Breast epithelium (tissue), 3 donors: ENCODE results near the gene FRMD3.

ENCODE experiments used
- POLR2A ChIP-seq: fragments of 450-650 bp; IDR thresholded peaks from one replicate; pipeline ENCODE4 v1.6.1; 2016; ENCODE audit warnings: antibody characterized with exemption, mild to moderate bottlenecking, moderate library complexity
- POLR2AphosphoS5 ChIP-seq, 3 donors: sonication (generic); formaldehyde crosslinking; IDR thresholded peaks; one replicate each; pipeline ENCODE4 v1.6.1; 2017; ENCODE audit warnings: antibody characterized with exemption in 3 of 3
- TF ChIP-seq, protein P1 (sequence below), 3 donors: fragments of 450-650 bp; IDR thresholded peaks; one replicate each; pipeline ENCODE4 v1.5.1; 2016 to 2017; ENCODE audit warnings: antibody characterized with exemption in 3 of 3, mild to moderate bottlenecking in 3 of 3, moderate library complexity in 3 of 3

DNA sequence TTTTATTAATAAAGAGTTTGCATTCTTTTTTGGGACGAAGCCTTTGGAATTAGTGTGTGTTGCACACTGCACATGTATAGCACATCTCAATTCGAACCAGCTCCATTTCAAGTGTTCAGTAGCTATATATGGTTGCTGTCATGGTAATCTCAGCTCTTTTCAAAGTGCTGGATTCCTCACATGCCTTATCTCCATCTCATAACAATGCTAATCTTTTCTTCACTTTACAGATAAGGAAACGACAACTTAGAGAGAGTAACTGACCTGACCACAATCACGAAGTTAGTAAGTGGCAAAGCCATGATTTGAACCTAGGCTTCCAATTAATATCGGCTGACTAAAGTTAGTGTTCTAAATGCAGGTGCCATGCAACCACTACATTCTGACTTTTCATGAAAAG is 270.5 kb downstream of the FRMD3 start:
- TF ChIP-seq POLR2A (no peak), POLR2AphosphoS5 (IDR thresholded peaks at IDR 0.05) (no peak)
- TF ChIP-seq, protein P1, sequence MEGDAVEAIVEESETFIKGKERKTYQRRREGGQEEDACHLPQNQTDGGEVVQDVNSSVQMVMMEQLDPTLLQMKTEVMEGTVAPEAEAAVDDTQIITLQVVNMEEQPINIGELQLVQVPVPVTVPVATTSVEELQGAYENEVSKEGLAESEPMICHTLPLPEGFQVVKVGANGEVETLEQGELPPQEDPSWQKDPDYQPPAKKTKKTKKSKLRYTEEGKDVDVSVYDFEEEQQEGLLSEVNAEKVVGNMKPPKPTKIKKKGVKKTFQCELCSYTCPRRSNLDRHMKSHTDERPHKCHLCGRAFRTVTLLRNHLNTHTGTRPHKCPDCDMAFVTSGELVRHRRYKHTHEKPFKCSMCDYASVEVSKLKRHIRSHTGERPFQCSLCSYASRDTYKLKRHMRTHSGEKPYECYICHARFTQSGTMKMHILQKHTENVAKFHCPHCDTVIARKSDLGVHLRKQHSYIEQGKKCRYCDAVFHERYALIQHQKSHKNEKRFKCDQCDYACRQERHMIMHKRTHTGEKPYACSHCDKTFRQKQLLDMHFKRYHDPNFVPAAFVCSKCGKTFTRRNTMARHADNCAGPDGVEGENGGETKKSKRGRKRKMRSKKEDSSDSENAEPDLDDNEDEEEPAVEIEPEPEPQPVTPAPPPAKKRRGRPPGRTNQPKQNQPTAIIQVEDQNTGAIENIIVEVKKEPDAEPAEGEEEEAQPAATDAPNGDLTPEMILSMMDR (IDR thresholded peaks at IDR 0.05), result no peak
